GM19025 (cell line): ENCODE results near the gene TTC22.

ENCODE experiments used
- ATAC-seq: cut with Tn5 transposase; IDR thresholded peaks from one replicate; pipeline ENCODE4 v1.9.1; 2021; ENCODE audit warnings: mild to moderate bottlenecking, low read depth, moderate library complexity; ENCODE audit not compliant: unreplicated experiment

Gene TTC22

DNA sequence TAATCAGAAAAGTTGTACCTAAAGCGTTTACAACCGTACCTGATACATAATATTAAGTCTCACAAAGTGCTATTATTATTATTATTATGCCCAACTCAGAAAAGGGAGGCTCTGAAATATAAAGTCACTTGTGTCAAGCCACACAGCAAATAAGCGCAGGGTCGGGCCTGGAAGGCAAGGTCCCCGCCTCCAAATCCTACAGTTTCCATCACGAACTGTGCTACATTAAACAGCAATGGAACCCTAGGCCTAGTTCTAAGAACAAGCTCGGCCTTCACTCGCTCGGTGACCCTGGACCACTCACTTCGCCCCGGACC lies 37.3 kb downstream of the TTC22 start:
- ATAC-seq = no peak

GRCh38 chr1:54758678-54759348 lies 42.3 kb downstream of the TTC22 start:
- ATAC-seq = no peak

- no peak for ATAC-seq
Measured at GRCh38 chr1:54757833-54758232, 43.3 kb downstream of the TTC22 start.

DNA sequence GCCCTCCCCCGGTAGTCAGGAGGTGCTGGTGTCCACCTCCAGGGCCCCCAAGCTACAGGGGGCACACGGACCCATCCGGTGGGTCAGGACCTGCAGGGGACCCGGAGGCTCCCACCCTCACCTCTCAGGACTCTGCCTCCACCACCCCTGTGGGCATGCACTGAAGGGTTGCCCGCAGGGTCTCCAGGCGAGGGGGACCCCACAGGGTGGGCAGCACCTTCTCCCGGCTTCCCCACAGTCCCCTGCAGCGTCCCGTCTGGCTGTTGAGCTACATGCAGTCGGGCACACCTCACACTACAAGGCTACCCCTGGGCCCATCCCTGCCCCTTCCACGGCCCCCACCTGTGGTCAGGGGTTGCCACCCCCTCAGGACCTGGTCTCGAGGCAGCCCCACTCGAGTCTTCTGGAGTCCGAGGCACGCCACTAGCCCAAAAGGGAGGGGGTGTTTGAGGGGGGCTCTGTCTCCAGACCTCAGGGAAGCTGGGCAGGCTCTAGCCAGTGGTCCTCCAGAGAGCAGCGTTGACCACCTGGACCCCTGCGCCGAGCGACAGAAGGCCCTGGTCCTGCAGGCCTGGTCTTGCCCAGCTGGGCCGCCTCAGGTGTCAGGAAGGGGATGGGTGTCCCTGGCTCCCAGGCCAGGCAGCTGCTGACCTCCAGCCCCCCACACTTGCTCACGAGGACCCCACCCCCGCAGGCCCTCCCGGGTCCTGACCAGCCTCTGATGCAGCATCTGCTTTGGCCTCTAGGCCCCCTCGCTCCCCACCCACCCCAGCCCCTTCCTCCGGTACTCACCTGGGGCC lies 46.4 kb downstream of the TTC22 start:
- no peak for ATAC-seq

GRCh38 chr1:54754045-54754444 lies 47.1 kb downstream of the TTC22 start:
- no peak for ATAC-seq

DNA sequence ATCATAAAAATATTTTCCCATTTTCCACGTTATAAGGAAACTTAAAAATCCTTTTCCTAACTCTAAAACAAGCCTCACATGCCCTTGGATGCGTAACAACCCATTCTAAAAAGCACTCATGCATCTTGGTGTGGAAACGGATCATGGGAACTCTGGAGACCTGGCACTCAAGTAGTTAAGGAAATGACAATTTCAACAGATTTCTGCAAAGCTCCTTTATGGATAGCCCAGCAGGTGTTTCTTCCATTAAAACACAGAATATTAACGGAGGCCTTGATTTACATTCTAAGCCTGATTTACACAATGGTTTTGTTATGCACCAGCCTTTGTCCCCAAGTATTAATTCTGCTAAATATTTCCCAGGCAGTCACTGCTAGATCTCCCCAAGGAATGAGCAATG lies 49.7 kb downstream of the TTC22 start:
- ATAC-seq = no peak

GRCh38 chr1:54750596-54750995 lies 50.5 kb downstream of the TTC22 start:
- no peak for ATAC-seq

- no peak for ATAC-seq
Measured at GRCh38 chr1:54748094-54748835, 52.9 kb downstream of the TTC22 start.

GRCh38 chr1:54745864-54746263 lies 55.3 kb downstream of the TTC22 start:
- ATAC-seq = no peak

DNA sequence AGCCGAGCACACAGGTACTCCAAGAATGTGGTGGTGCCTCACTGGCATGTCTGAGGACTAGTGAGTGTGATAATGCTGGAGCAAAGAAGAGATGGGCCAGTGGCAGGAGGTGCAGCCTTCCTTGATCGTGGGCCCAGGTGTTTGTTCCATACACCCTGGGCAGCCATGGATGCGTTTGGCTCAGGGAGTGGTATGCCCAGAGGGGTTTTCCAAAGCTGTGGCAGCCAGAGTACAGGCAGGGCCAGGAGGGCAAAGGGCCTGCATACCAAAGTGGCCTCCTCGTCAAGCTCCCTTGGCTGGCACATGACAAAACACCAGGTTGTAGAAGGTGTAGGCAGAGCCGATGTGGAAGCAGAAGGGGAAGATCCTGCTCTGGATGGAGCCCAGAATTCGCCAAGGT lies 55.8 kb downstream of the TTC22 start:
- no peak for ATAC-seq

- ATAC-seq = no peak
Measured at GRCh38 chr1:54744696-54745095, 56.4 kb downstream of the TTC22 start.

DNA sequence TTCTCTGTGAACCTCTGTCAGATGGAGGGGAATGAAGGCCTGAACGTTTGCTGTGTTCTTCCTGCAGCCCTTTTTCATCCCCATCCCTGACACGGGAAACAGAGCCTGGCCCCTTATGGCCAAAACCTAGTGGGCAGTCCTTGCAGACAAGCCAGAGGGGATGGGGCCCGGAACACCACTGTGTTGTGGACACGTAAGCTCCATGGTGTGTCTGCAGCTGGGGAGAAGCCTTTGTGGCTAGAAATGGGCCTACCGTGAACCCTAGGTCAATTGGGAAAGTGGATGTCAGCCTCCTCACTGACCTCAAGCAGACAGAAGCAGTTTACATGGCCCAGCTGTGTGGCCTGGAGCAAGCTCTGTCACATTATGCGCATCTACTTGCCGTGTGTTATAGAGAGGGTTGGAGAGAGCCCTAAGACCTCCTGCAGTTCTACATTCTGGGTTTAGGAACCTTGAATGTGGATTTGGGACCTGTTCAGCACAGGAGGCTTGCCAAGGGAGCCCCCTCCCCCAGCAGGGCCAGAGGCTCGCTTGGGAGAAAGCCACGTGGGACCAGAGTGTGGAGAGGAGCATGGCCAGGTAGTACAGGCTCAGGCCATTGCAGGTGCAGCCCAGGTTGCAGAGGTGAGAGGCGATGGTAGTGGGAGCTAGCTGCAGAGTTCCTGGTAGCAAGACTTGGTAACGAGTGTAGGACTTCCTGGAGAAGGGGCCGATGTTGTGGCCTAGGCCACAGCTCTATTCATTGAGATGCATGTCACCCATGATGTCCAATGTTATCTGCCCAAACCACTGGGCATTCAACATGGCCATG lies 57.5 kb downstream of the TTC22 start:
- no peak for ATAC-seq

DNA sequence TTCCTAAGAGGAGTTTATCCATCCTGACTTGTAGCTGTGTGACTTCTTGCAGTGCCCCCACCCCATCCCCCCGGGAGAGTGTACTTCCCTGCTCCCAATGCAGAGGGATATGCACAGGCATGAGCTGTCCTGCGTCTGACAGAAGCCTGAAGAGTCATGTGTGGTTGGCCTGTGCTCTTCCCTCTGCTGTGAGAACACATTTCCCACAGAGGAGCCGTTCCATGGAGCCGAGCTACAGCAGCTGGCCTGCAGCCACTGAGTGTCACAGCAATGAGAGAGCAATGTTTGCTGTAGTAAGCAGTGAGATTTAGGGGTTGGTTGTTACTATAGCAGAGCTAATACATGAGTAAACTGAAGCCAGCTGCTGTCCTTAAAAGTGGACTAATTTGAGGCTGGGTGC lies 58.8 kb downstream of the TTC22 start:
- no peak for ATAC-seq

DNA sequence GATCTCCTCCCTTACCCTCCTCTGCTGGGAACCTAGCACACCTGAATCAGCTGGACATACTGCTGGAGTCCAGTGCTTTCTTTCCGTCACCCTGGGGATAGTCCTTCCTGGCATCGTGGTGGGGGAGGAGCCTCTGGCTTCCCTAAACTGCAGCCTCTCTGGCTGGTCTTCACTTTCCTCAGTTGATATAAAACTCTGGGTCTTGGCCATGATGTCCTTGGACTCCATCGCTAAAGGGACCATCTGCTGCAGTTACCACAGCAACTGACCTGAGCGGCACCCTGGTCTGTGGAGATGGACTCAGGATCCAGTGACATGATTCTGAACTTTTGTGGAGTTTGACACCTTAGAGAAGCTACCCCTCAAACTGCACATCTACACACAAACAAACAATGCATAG lies 59.6 kb downstream of the TTC22 start:
- ATAC-seq = no peak

GRCh38 chr1:54738244-54738643 lies 62.9 kb downstream of the TTC22 start:
- no peak for ATAC-seq

GRCh38 chr1:54736685-54737084 lies 64.4 kb downstream of the TTC22 start:
- no peak for ATAC-seq
